GM10266 (cell line): ENCODE data around the gene MCM9.

Experiments
- DNase-seq: peaks from one replicate; pipeline ENCODE4 v3.0.0; 2012; ENCODE audit errors: extremely low spot score
- CTCF ChIP-seq: IDR thresholded peaks from 2 replicates; pipeline ENCODE4 v1.5.1; 2012; ENCODE audit warnings: mild to moderate bottlenecking, low read depth; ENCODE audit not compliant: control insufficient read depth, insufficient read depth; ENCODE audit errors: missing control alignments

The MCM9 gene

GRCh38 chr6:118889163-118889562 lies 45.8 kb downstream of the MCM9 start:
- no peak for TF ChIP-seq CTCF
- DNase-seq = no peak

- no peak for TF ChIP-seq CTCF
- DNase-seq = no peak
These were observed 48.3 kb downstream of the MCM9 start for GRCh38 chr6:118886641-118887040.

- no peak for DNase-seq
- no peak for TF ChIP-seq CTCF
These were observed 52.5 kb downstream of the MCM9 start for GRCh38 chr6:118882314-118882905.

GRCh38 chr6:118881440-118882313 lies 53.3 kb downstream of the MCM9 start:
- DNase-seq = no peak
- no peak for TF ChIP-seq CTCF

- no peak for TF ChIP-seq CTCF
- DNase-seq = no peak
These were observed 57.2 kb downstream of the MCM9 start for GRCh38 chr6:118877806-118878205.

- DNase-seq = no peak
- no peak for TF ChIP-seq CTCF
These were observed 58.1 kb downstream of the MCM9 start for GRCh38 chr6:118876814-118877213.

GRCh38 chr6:118876198-118876597 lies 58.8 kb downstream of the MCM9 start:
- DNase-seq = no peak
- TF ChIP-seq CTCF = no peak
